Gastroesophageal sphincter (tissue), 3 donors: ENCODE measurements around the gene ECI2.

Source experiments
- POLR2A ChIP-seq, 2 donors: fragments of 450-650 bp; IDR thresholded peaks; one replicate each; pipeline ENCODE4 v1.6.1; 2017; ENCODE audit warnings: antibody characterized with exemption in 2 of 2, mild to moderate bottlenecking in 2 of 2, moderate library complexity in 1 of 2
- TF ChIP-seq, protein P1 (sequence below), 4 experiments: fragments of 200-600 bp in 2 of 4; fragments of 450-650 bp in 2 of 4; sonication (generic) in 1 of 4; IDR thresholded peaks; one replicate each; pipeline ENCODE4 v1.5.1; 2017 to 2019; ENCODE audit warnings: antibody characterized with exemption in 4 of 4, mild to moderate bottlenecking in 2 of 4, moderate library complexity in 2 of 4

DNA sequence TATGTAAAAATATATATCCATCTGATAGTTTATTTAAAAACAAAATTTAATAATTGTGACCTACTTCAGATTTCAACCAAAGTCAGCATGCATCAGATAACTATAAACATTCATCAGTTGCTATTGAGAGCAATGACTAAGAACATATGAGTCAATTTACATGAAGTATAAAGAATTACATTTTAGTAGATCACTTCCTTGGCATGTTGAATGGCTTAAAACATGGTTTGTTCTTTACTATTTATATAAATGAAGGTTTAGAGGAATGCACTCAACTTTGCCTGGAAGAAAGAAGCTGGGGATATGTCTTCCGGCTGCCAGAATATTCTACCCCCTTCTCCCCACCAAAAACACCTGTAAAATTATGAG lies 50.1 kb downstream of the ECI2 start:
- TF ChIP-seq, protein P1, sequence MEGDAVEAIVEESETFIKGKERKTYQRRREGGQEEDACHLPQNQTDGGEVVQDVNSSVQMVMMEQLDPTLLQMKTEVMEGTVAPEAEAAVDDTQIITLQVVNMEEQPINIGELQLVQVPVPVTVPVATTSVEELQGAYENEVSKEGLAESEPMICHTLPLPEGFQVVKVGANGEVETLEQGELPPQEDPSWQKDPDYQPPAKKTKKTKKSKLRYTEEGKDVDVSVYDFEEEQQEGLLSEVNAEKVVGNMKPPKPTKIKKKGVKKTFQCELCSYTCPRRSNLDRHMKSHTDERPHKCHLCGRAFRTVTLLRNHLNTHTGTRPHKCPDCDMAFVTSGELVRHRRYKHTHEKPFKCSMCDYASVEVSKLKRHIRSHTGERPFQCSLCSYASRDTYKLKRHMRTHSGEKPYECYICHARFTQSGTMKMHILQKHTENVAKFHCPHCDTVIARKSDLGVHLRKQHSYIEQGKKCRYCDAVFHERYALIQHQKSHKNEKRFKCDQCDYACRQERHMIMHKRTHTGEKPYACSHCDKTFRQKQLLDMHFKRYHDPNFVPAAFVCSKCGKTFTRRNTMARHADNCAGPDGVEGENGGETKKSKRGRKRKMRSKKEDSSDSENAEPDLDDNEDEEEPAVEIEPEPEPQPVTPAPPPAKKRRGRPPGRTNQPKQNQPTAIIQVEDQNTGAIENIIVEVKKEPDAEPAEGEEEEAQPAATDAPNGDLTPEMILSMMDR (IDR thresholded peaks at IDR 0.05): no peak
- TF ChIP-seq POLR2A (IDR thresholded peaks at IDR 0.05): no peak
